Measurements from ENCODE around the gene CAGE1.

DNA sequence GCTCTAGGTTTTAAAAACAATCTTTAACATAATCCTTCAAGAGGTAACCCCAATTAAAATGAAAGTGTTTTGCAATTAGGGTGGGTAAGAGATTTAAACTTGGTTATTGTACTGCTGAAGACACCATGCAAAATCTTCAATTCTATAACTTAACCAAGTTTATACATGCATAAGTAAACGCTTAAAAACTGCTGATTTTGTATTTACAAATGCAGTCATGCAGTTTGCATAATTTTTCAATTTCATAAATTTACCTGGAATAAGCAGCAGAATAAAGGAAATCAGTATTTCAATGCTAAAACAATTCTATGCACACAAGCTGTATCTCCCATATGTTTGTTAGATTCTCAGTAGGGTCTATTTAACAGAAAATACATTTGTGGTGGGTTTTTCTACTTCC is 99.5 kb downstream of the CAGE1 start:
- TF ChIP-seq ZNF207 (IDR thresholded peaks at IDR 0.05; ENCODE audit: borderline replicate concordance) (no peak), ATF7 (IDR thresholded peaks at IDR 0.05; ENCODE audit: low read depth) (no peak), HDAC2 (IDR thresholded peaks at IDR 0.05) (no peak), POLR2A (IDR thresholded peaks at IDR 0.05; ENCODE audit: low read depth, low read length) (no peak), NFYB (IDR thresholded peaks at IDR 0.05; ENCODE audit: insufficient read depth, low read depth, low read length) (no peak), EP300 (IDR thresholded peaks at IDR 0.05; ENCODE audit: borderline replicate concordance in 1 of 2, control insufficient read depth in 1 of 2, low read depth in 2 of 2, low read length in 2 of 2) (no peak), SP1 (IDR thresholded peaks at IDR 0.05; ENCODE audit: low read depth, low read length) (no peak)
- TF ChIP-seq, protein P1, sequence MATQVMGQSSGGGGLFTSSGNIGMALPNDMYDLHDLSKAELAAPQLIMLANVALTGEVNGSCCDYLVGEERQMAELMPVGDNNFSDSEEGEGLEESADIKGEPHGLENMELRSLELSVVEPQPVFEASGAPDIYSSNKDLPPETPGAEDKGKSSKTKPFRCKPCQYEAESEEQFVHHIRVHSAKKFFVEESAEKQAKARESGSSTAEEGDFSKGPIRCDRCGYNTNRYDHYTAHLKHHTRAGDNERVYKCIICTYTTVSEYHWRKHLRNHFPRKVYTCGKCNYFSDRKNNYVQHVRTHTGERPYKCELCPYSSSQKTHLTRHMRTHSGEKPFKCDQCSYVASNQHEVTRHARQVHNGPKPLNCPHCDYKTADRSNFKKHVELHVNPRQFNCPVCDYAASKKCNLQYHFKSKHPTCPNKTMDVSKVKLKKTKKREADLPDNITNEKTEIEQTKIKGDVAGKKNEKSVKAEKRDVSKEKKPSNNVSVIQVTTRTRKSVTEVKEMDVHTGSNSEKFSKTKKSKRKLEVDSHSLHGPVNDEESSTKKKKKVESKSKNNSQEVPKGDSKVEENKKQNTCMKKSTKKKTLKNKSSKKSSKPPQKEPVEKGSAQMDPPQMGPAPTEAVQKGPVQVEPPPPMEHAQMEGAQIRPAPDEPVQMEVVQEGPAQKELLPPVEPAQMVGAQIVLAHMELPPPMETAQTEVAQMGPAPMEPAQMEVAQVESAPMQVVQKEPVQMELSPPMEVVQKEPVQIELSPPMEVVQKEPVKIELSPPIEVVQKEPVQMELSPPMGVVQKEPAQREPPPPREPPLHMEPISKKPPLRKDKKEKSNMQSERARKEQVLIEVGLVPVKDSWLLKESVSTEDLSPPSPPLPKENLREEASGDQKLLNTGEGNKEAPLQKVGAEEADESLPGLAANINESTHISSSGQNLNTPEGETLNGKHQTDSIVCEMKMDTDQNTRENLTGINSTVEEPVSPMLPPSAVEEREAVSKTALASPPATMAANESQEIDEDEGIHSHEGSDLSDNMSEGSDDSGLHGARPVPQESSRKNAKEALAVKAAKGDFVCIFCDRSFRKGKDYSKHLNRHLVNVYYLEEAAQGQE (IDR thresholded peaks at IDR 0.05; ENCODE audit: low read depth, low read length) = no peak

All from GM12878 (cell line).